Mucosa of gallbladder (tissue), 1 donor: ENCODE measurements around the gene HOXC9. TPM values are rescaled to one million over a fixed set of nuclear protein-coding genes. Genes with fewer than 3 reads are reported as not detected.

ENCODE experiments used
- DNase-seq: peaks from one replicate; pipeline ENCODE4 v3.0.0-alpha.2; 2020; ENCODE audit warnings: low spot score
- total RNA-seq: library from RNA; stranded (reverse); gene quantifications from one replicate; pipeline ENCODE4 v1.2.1, GENCODE V29; 2021
- donor health status: DM: no; HTN: no; CAD: no.

The HOXC9 gene
- total RNA-seq, 1 donor from 2014 or later: not detected

GRCh38 chr12:54015018-54015931 is 15.3 kb downstream of the HOXC9 start:
- no peak for DNase-seq

DNA sequence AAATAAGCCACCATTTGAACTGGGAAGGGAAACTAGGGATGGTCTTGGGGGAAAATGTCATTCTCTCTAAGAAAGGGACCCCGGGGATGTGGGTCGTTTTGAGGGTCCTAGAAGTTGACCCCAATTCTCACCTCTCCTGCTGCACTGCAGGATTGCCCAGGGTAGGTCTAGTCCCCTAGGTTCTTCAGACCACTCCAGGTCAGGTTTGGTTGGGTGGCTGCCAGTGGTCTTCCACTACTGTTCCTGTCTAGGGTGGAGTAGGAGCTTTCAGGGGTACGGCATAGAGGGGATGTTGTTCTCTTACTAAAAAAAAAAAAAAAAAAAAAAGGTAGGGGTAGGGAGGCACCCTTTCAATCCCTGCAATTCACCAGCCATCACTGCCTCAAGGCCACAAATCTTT is 16.1 kb downstream of the HOXC9 start:
- DNase-seq: no peak

- no peak for DNase-seq
Observed at GRCh38 chr12:54016478-54016964, 16.6 kb downstream of the HOXC9 start.

- DNase-seq: no peak
Observed at GRCh38 chr12:54017027-54017788, 17.2 kb downstream of the HOXC9 start.

DNA sequence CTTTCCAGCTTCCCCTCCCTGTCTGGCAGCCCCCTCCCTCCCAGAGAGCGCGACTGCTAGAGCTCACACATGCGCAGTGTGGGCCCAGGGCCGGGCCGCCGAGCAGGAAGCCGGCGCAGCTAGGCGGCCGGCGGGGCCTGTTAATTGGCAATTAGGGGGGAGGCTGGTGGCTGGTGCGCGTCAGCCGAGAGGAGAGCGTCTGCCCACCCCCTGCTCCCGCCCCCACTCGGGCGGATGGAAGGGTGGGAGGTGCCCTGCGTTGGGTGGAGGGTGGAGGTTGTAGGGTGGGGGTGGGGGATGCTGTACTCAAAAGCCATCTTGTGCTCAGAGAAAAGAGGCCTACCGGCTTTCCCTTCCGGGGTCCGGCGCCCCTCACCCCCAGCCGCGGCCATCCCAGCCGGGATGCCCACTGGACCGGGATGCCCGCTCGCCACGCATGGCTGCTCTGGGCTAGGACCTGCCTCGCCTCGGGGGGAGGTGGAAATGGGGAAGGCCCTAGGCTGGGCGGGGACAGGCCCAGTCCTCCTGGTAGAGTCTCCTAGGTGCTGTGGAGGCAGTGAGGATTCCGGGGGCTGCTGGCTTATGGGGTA is 18.0 kb downstream of the HOXC9 start:
- DNase-seq: peak; percentile 60

GRCh38 chr12:54018468-54018984 is 18.6 kb downstream of the HOXC9 start:
- DNase-seq: no peak

- no peak for DNase-seq
Observed at GRCh38 chr12:54019091-54019811, 19.3 kb downstream of the HOXC9 start.

GRCh38 chr12:54019924-54020590 is 20.1 kb downstream of the HOXC9 start:
- DNase-seq: no peak

GRCh38 chr12:54020591-54021405 is 20.8 kb downstream of the HOXC9 start:
- no peak for DNase-seq

- DNase-seq: no peak
Observed at GRCh38 chr12:54021432-54022013, 21.6 kb downstream of the HOXC9 start.

GRCh38 chr12:54022960-54023884 is 23.3 kb downstream of the HOXC9 start:
- no peak for DNase-seq

GRCh38 chr12:54024127-54024526 is 24.2 kb downstream of the HOXC9 start:
- DNase-seq: no peak

DNA sequence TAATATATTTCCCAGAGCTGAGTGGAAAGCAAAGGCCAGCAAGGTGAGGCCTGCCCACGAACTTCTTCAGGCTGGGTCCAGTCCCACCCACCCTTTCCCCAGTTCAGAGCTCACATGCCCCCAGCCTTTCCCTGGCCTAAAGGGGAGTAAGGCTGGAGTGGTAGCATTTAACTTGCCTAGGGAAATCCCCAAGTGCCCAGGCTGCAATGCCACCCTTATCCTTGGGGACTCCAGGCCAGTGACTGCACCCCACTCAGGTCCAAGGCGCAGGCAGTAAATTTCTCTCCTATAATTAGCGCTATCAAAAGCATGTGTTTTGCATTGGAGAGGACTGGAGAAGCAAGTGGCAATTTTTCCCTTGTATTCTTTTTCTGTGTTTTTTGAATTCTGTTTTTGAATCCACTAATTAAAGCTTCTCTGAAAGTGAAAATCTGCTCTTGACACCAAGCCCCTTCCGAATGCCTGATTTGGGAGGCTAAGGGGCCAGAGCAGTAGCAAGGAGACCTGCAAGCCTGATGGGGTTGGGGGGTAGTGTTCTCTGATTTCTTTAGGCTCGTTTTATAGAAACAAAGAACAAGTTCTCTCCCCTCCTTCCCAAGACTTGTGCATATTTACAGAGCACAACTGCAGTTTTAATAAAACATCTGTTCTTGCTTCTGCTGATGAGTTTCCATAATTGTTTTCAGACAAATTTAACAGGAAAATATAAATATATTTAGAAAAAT is 24.8 kb downstream of the HOXC9 start:
- DNase-seq: no peak

GRCh38 chr12:54025499-54026405 is 25.8 kb downstream of the HOXC9 start:
- DNase-seq: no peak

DNA sequence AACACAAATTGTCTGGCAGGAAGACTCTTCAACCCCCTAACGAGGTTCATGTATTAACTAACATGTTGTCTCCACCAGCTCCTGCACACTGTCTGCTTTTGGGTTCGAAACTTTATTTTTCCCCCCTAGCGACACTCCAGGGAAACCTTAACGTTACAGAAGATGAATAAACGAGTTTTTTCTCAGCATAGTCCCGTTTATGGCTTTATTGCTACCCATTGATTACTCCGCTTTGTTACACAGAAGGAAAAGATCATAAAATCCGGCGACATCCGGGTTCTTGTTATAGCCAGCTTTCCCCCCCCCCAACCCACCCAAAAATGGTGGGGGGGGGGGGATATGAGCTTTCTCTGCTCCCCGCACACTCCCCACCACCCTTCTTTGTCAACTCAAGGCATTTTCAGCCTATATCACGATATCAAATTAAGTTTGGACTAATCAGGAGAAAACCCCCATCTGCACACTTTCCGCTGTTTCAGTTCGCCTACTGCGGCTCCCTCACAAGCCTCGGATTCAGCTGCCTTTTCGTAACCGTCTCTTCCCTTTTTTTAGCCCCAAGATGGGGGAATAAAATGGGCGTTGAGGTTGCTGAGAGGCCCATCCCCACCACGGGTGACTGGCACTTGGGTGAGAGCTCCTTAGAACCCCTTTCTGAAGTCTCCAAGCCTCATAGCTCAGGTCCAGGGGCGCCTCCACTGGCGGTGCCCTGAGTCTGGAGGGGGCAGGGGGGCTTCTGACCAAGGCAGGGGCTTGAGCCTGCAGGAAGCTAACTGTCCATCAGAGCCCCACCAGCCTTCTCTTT is 26.9 kb downstream of the HOXC9 start:
- DNase-seq: no peak

DNA sequence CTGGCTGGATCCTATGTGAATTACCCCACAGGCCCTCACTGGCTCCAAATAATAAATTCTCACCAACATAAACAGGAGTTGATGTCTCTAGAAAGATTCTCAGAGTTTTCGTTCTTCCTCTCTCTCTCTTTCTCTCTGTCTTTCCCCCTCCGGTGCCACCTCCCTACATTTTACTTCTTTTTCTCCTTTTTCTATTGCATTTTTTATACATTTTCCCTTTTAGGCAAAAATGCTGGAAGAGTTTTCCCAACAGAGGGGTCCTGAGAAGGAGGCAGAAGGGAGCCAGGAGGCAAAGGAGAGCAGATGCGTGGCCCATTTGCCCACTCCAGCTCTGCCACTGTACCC is 27.5 kb downstream of the HOXC9 start:
- no peak for DNase-seq
